Measurements from ENCODE around the gene KAZN.

DNA sequence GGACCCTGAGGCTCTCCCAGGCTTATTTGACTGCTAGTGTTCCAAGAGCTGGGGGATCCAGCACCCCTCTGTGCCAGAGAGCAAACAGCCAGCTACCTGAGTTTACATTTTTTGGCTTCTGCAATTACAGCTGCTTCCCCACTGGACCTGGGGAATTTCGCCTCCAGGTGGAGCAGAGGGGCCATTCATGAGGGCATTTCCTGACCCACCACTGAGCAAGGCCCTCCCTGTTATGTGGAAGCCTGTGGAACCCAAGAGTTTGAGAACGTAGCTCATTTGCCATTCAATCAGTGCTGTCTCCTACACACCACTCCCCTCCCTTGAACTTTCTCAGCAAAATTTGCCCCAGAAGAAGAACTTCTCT is 512.4 kb downstream of the KAZN start:
- TF ChIP-seq, protein P1, sequence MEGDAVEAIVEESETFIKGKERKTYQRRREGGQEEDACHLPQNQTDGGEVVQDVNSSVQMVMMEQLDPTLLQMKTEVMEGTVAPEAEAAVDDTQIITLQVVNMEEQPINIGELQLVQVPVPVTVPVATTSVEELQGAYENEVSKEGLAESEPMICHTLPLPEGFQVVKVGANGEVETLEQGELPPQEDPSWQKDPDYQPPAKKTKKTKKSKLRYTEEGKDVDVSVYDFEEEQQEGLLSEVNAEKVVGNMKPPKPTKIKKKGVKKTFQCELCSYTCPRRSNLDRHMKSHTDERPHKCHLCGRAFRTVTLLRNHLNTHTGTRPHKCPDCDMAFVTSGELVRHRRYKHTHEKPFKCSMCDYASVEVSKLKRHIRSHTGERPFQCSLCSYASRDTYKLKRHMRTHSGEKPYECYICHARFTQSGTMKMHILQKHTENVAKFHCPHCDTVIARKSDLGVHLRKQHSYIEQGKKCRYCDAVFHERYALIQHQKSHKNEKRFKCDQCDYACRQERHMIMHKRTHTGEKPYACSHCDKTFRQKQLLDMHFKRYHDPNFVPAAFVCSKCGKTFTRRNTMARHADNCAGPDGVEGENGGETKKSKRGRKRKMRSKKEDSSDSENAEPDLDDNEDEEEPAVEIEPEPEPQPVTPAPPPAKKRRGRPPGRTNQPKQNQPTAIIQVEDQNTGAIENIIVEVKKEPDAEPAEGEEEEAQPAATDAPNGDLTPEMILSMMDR (IDR thresholded peaks at IDR 0.05; ENCODE audit: poor library complexity), result peak; percentile 12
- no peak for TF ChIP-seq EZH2phosphoT487 (IDR thresholded peaks at IDR 0.05; ENCODE audit: low read depth, severe bottlenecking, unreplicated experiment)
